VCaP (cell line): ENCODE data around the gene JAKMIP1.
A peak's percentile ranks its signal among the peaks of the same experiment; 100 is the strongest.

Source experiments
- H3K27ac ChIP-seq: fragments of 450-650 bp; 2 replicates; pipeline ENCODE4 v1.5.1; 2017
- TF ChIP-seq, protein P1 (sequence below): fragments of 450-650 bp; conservative IDR thresholded peaks from 2 replicates; pipeline ENCODE4 v1.5.1; 2017; ENCODE audit warnings: mild to moderate bottlenecking, moderate library complexity

The JAKMIP1 gene

DNA sequence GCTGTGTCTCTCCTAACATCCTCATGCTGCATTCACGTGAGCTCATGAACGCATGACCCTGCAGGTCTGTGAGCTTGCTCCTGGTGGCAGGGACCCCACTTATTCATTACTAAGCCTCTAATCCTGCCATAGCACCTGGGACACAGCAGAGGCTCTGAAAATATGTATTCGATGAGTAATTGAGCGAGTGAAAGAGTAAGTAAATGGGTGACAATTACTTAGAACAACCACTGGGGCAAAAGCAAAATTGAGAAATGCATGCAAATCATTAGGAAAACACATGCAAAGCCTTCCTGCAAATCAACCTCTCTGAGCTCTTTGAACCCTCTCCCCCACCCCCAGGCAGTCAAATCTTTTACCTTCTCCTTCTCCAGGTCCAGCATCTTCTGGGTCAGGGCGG, 158.5 kb downstream of the JAKMIP1 start:
- H3K27ac ChIP-seq, result no peak overlapping the region
- TF ChIP-seq, protein P1, sequence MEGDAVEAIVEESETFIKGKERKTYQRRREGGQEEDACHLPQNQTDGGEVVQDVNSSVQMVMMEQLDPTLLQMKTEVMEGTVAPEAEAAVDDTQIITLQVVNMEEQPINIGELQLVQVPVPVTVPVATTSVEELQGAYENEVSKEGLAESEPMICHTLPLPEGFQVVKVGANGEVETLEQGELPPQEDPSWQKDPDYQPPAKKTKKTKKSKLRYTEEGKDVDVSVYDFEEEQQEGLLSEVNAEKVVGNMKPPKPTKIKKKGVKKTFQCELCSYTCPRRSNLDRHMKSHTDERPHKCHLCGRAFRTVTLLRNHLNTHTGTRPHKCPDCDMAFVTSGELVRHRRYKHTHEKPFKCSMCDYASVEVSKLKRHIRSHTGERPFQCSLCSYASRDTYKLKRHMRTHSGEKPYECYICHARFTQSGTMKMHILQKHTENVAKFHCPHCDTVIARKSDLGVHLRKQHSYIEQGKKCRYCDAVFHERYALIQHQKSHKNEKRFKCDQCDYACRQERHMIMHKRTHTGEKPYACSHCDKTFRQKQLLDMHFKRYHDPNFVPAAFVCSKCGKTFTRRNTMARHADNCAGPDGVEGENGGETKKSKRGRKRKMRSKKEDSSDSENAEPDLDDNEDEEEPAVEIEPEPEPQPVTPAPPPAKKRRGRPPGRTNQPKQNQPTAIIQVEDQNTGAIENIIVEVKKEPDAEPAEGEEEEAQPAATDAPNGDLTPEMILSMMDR, result no peak

DNA sequence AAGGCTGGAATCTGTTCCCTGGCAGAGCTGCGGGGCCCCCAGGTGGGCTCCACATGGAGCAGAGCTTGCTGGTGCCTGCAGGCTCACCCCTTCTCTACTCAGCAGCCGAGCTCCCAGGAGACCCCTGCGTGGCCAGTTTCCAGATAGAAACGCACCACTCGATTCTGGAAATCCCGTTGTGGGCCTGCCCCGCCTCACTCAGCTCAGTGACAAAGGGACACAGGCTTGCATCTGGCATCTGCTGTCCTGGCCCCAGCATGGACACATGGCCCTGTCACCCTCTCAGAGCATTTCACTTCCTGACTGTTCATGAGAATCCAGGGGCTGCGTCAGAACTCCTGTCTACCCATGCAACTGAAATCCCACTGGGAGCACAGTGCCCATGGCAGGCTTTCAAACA, 161.6 kb downstream of the JAKMIP1 start:
- TF ChIP-seq, protein P1, result no peak
- H3K27ac ChIP-seq, result no peak overlapping the region

DNA sequence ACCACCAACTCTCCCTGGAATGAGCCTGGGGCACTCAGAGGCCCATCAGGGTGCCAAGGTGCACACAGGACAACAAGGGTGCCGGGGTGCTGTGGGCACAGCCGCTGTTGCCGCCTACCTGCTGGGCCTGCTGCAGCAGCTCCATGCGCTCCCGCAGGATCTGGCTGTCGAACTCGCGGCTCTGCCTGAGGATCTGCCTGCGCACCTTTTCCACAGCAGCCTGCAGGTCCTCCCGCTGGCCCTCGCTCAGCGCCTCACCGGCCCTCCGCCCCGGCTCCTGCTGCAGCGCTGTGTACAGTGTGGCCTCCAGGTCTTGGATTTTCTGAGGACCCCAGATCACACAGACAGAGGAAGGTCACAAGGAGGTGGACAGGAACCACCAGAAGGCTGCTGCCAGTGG, 164.6 kb downstream of the JAKMIP1 start:
- TF ChIP-seq, protein P1, result no peak
- no peak overlapping the region for H3K27ac ChIP-seq

DNA sequence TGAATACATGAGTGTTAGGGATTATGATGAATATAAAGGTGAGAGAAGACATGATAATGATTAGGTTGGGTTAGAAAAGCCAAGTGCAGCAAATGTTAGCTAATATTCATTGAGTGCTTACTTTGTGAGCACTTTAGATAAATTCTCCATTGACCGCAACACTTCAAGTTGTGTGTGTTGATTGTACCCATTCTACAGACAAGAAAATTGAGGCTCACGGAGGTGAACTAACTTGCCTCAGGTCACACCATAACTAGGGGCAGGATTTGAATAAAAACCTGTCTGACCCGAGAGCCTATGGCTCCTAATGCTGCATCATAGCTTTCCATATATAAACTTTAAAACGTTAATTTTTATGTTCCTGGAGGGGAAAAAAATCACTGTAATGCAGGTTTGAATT, 167.0 kb downstream of the JAKMIP1 start:
- no peak overlapping the region for H3K27ac ChIP-seq
- TF ChIP-seq, protein P1, result no peak

DNA sequence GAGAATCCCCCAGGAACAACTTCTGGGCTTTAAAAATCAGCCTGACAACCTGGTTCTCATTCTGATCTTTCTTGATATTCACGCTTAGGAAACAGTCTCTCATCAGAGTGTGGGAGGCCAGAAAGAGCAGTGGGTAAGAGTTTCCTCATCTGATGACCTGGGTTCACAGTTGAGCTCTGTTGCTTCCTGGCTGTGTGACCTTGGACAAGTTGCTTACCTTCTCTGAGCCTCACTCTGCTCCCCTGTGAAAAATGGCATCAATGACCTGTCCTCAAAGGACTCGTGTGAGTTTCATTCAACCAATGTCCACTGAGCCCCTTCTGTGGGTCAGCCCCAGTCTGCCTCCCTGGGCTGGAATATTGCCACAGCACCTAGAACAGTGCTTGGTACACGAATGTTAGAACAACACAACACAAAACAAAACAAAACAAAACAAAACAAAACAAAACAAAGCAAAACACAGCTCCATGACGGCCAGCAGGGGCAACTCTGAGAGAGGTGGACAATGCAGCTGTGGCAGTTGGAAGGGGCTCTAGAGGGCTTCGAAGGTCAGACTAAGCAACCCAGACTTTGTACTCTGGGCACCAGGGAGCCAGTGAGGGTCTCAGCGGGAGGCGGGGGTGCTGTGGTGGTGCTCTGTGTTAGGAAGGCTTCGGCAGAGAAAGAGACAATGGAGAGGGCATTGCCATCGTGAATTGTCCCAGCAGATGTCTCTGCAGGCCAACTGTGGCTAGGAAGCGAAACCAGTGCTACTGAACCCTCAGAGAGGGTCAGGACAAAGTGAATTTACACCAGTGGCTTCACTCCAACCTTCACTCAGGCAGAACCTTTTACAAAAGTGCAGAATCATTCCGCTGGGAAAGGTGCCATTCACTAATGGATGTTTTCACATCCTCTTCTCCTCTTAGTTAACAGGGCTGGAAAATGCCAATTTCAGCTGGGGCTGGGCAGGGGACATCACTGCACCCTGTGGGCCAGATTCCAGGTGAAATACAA, 167.8 kb downstream of the JAKMIP1 start:
- H3K27ac ChIP-seq, result no peak overlapping the region
- TF ChIP-seq, protein P1, result peak; percentile 44

DNA sequence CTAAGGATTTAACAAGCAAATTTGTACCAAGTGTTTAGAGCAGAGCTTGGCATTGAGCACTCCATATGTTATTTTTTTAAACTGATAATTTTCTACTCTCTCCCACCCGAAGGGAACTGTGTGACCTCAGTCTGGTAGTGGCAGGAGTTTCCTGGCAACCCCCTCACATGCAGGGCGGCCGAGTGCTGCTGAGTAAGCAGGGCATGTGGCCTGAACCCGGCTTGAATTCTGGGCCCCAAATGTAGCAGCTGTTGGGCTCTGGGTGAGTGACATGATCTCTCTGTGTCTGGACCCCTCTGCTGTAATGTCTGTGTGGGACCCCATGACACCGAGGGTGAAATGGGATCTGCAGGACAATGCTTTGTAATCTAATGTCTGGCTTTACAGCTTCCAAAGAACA, 168.5 kb downstream of the JAKMIP1 start:
- no peak overlapping the region for H3K27ac ChIP-seq
- TF ChIP-seq, protein P1, result no peak

DNA sequence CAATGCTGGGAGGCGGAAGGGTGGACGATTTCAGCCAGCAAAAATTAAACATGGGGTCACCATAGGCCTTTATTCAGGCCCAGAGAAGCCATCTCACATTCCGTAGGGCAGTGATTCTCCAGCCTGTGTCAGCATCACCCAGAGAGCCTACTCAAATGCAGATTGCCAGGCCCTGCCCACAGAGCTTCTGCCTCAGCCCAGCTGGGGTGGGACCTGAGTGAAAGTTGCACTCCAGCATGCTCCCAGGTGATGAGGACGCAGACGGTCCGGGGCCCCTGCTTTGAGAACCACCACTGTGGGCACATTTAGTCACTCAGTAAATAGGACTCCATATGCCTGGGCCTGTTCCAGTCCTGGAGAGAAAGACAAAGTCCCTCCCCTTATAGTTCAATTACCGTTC, 169.7 kb downstream of the JAKMIP1 start:
- TF ChIP-seq, protein P1, result no peak
- no peak overlapping the region for H3K27ac ChIP-seq
